HL-60 (cell line): ENCODE results near the gene DNAH17.

Experiments used
- DNase-seq, 2 experiments: peaks; one replicate each; pipeline ENCODE4 v3.0.0-alpha.2; 2010 to 2020; ENCODE audit warnings: low read depth in 1 of 2, low spot score in 1 of 2
- H3K27ac ChIP-seq: fragments of 250-450 bp; sonication (Bioruptor Pico); replicated peaks from 2 replicates; pipeline ENCODE4 v1.5.1; 2020; ENCODE audit warnings: mild to moderate bottlenecking, moderate library complexity
- H3K27me3 ChIP-seq: fragments of 250-450 bp; sonication (Bioruptor Pico); 2 replicates; pipeline ENCODE4 v1.5.1; 2021; ENCODE audit warnings: mild to moderate bottlenecking, moderate library complexity; ENCODE audit not compliant: insufficient read depth, poor library complexity, severe bottlenecking
- H3K4me3 ChIP-seq: replicated peaks from 2 replicates; pipeline ENCODE4 v1.5.1; 2011; ENCODE audit warnings: mild to moderate bottlenecking, control low read depth, low read length; ENCODE audit not compliant: insufficient read depth
- GABPA ChIP-seq: IDR thresholded peaks from 2 replicates; pipeline ENCODE4 v1.6.1; 2012; ENCODE audit warnings: low read depth
- POLR2AphosphoS5 ChIP-seq: IDR thresholded peaks from 2 replicates; pipeline ENCODE4 v1.6.1; 2012; ENCODE audit warnings: low read depth
- SPI1 ChIP-seq: IDR thresholded peaks from 2 replicates; pipeline ENCODE4 v1.6.1; 2012; ENCODE audit warnings: low read depth, mild to moderate bottlenecking, borderline replicate concordance
- TF ChIP-seq, protein P1 (sequence below): IDR thresholded peaks from one replicate; pipeline ENCODE4 v1.5.1; 2011; ENCODE audit warnings: low read length, control low read depth, inconsistent platforms; ENCODE audit not compliant: insufficient read depth
- TF ChIP-seq, protein P2 (sequence below): IDR thresholded peaks from 2 replicates; pipeline ENCODE4 v1.6.1; 2012; ENCODE audit warnings: low read depth; ENCODE audit not compliant: insufficient replicate concordance

DNAH17 gene

GRCh38 chr17:78494696-78495330 is 82.4 kb downstream of the DNAH17 start:
- no peak overlapping the region for H3K27ac ChIP-seq
- TF ChIP-seq SPI1 = no peak
- TF ChIP-seq, protein P1, sequence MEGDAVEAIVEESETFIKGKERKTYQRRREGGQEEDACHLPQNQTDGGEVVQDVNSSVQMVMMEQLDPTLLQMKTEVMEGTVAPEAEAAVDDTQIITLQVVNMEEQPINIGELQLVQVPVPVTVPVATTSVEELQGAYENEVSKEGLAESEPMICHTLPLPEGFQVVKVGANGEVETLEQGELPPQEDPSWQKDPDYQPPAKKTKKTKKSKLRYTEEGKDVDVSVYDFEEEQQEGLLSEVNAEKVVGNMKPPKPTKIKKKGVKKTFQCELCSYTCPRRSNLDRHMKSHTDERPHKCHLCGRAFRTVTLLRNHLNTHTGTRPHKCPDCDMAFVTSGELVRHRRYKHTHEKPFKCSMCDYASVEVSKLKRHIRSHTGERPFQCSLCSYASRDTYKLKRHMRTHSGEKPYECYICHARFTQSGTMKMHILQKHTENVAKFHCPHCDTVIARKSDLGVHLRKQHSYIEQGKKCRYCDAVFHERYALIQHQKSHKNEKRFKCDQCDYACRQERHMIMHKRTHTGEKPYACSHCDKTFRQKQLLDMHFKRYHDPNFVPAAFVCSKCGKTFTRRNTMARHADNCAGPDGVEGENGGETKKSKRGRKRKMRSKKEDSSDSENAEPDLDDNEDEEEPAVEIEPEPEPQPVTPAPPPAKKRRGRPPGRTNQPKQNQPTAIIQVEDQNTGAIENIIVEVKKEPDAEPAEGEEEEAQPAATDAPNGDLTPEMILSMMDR = no peak
- TF ChIP-seq GABPA = no peak
- TF ChIP-seq, protein P2, sequence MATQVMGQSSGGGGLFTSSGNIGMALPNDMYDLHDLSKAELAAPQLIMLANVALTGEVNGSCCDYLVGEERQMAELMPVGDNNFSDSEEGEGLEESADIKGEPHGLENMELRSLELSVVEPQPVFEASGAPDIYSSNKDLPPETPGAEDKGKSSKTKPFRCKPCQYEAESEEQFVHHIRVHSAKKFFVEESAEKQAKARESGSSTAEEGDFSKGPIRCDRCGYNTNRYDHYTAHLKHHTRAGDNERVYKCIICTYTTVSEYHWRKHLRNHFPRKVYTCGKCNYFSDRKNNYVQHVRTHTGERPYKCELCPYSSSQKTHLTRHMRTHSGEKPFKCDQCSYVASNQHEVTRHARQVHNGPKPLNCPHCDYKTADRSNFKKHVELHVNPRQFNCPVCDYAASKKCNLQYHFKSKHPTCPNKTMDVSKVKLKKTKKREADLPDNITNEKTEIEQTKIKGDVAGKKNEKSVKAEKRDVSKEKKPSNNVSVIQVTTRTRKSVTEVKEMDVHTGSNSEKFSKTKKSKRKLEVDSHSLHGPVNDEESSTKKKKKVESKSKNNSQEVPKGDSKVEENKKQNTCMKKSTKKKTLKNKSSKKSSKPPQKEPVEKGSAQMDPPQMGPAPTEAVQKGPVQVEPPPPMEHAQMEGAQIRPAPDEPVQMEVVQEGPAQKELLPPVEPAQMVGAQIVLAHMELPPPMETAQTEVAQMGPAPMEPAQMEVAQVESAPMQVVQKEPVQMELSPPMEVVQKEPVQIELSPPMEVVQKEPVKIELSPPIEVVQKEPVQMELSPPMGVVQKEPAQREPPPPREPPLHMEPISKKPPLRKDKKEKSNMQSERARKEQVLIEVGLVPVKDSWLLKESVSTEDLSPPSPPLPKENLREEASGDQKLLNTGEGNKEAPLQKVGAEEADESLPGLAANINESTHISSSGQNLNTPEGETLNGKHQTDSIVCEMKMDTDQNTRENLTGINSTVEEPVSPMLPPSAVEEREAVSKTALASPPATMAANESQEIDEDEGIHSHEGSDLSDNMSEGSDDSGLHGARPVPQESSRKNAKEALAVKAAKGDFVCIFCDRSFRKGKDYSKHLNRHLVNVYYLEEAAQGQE = no peak
- H3K4me3 ChIP-seq = no peak overlapping the region
- DNase-seq = no peak
- no peaks in the 10 kb centered on the region for H3K27me3 ChIP-seq

DNA sequence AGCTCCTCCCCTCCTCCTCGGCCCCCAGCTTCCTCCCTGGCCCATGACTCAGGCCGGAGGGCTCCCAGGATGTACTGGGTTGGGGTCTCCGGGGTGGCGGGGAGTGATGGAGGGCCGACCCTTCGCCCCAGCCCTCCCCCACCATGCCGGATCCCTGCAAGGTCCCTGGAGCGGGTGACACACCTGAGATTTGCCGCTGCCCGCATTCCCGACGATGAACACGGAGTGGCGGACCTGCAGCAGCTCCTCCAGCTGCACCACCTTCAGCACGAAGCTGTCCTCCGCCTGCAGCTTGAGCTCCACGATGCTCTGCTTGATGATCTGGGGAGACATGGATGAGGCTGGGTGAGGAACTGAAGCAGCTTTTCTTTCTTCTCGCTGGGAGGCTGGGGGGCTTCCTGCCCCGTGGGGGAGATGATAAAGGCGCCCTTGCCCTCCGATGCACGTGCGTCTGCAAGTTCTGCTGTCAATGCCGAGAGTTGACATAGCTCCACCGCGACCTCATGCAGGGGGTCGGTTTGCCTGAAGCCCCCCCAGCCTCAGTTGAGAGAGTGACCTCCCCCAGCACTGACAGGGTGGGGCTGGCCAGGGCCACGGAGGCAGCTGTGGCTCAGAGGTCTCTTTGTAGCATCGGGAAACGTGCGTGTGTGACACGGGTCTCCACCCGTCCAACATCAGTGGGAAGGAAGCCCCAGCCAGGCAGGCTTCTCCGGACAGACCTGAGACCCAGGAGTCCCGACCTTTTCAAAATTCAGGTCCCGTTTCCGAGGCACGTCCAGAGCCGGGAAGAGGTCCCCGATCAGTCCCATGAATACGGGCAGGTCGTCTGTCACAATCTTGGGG is 83.1 kb downstream of the DNAH17 start:
- Histone ChIP-seq H3K4me3 (no peak overlapping the region), H3K27me3 (no peaks in the 10 kb centered on the region), H3K27ac (no peak overlapping the region)
- DNase-seq = no peak
- TF ChIP-seq, protein P2 = no peak
- TF ChIP-seq POLR2AphosphoS5 (no peak), GABPA (no peak), SPI1 (no peak)
- TF ChIP-seq, protein P1 = no peak

DNA sequence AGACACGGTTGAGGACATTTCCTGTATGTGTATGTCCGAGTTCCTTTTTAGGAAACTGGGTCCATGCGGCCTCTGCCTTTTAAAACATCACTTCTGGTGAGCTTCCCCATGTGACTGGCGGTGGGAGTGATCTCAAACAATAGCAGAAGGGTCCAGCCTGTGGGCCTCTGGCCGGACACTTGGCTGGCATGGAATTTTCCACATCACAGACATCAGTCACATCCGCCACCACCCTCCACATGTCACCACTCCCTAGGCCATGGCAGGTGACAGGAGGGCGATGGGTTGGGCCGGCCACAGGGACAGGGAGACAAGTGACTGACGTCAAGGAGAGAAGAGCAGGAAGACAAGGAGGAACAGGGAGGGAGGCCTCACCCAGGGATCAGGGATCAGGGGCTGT is 83.7 kb downstream of the DNAH17 start:
- Histone ChIP-seq H3K4me3 (no peak overlapping the region), H3K27me3 (no peaks in the 10 kb centered on the region), H3K27ac (no peak overlapping the region)
- TF ChIP-seq, protein P1 = no peak
- TF ChIP-seq SPI1 = no peak
- TF ChIP-seq GABPA = no peak
- TF ChIP-seq POLR2AphosphoS5 = no peak
- TF ChIP-seq, protein P2 = no peak
- DNase-seq = no peak
